Esophagus muscularis mucosa (tissue), 3 donors: ENCODE measurements around the gene TRAP1.

ENCODE experiments used
- CTCF ChIP-seq, 3 experiments: fragments of 200-600 bp in 2 of 3; fragments of 450-650 bp in 1 of 3; sonication (generic) in 2 of 3; IDR thresholded peaks; one replicate each; pipeline ENCODE4 v1.5.1; 2017 to 2019; ENCODE audit warnings: antibody characterized with exemption in 3 of 3, mild to moderate bottlenecking in 2 of 3, moderate library complexity in 1 of 3
- POLR2AphosphoS5 ChIP-seq, 2 donors: sonication (generic); formaldehyde crosslinking; IDR thresholded peaks; one replicate each; pipeline ENCODE4 v1.6.1; 2017; ENCODE audit warnings: antibody characterized with exemption in 2 of 2

- TF ChIP-seq POLR2AphosphoS5 (IDR thresholded peaks at IDR 0.05) (no peak), CTCF (IDR thresholded peaks at IDR 0.05) (no peak)
Observed at GRCh38 chr16:3661311-3661710, 56.0 kb downstream of the TRAP1 start.
